RWPE1 (cell line): ENCODE data around the gene ZNF135.

Experiments
- CTCF ChIA-PET: fragments of 350-600 bp; sonication (Branson Sonifier 250); formaldehyde crosslinking; extraction: SDS; loops from one replicate; lab custom pipeline; 2021; lab: Yijun Ruan, JAX
- POLR2A ChIA-PET: fragments of 400-600 bp; formaldehyde crosslinking; extraction: SDS; loops from one replicate; lab custom pipeline; 2020; ENCODE audit warnings: antibody characterized with exemption; ENCODE audit not compliant: low non-redundant PET; lab: Yijun Ruan, JAX
- DNase-seq: peaks from one replicate; pipeline ENCODE4 v3.0.0; 2012; ENCODE audit warnings: low spot score
- H3K27ac ChIP-seq: fragments of 450-650 bp; 2 replicates; pipeline ENCODE4 v1.5.1; 2017
- CTCF ChIP-seq: fragments of 450-650 bp; conservative IDR thresholded peaks from 2 replicates; pipeline ENCODE4 v1.5.1; 2017; ENCODE audit warnings: low read depth, mild to moderate bottlenecking

The ZNF135 gene

GRCh38 chr19:58056261-58056660, 2.8 kb upstream of the ZNF135 start:
- TF ChIP-seq CTCF = no peak
- ChIA-PET CTCF (interaction anchor here (0.5 kb wide), 1 partner anchor 143 kb away, joined by 4 read pairs; no protein-coding TSS in a partner anchor), POLR2A (no interaction called here)
- DNase-seq = no peak
- H3K27ac ChIP-seq = no peak overlapping the region

GRCh38 chr19:58056861-58057260, 2.2 kb upstream of the ZNF135 start:
- no peak for DNase-seq
- CTCF ChIA-PET = interaction anchor here (0.5 kb wide), 1 partner anchor 143 kb away, joined by 4 read pairs; no protein-coding TSS in a partner anchor
- POLR2A ChIA-PET = no interaction called here
- no peak overlapping the region for H3K27ac ChIP-seq
- TF ChIP-seq CTCF = no peak

GRCh38 chr19:58058467-58058866, 615 bp upstream of the ZNF135 start:
- no peak for TF ChIP-seq CTCF
- H3K27ac ChIP-seq = no peak overlapping the region
- no peak for DNase-seq
- POLR2A ChIA-PET = no interaction called here
- CTCF ChIA-PET = no interaction called here

GRCh38 chr19:58059671-58060078, 593 bp downstream of the ZNF135 start:
- POLR2A ChIA-PET = interaction anchor here (0.5 kb wide), 1 partner anchor 35 kb away, joined by 4 read pairs; no protein-coding TSS in a partner anchor
- CTCF ChIA-PET = no interaction called here
- no peak for DNase-seq
- no peak overlapping the region for H3K27ac ChIP-seq
- TF ChIP-seq CTCF = no peak

- TF ChIP-seq CTCF = no peak
- no peak overlapping the region for H3K27ac ChIP-seq
- ChIA-PET CTCF (no interaction called here), POLR2A (no interaction called here)
- DNase-seq = no peak
These were observed 1.1 kb downstream of the ZNF135 start for GRCh38 chr19:58060231-58060630.

GRCh38 chr19:58063712-58064111, 4.6 kb downstream of the ZNF135 start:
- ChIA-PET CTCF (no interaction called here), POLR2A (no interaction called here)

More at GRCh38 chr19:58063712-58064111, 4.6 kb downstream of the ZNF135 start:
- no peak overlapping the region for H3K27ac ChIP-seq
- DNase-seq = no peak
- TF ChIP-seq CTCF = no peak
